Stimulated activated naive CD4-positive, alpha-beta T cell treated with Interleukin-2 at 50 U/mL for 16 hours (primary cell): Measurements from ENCODE around the gene MT1G.
"Not testable (repeated sequence)": the region's sequence is repeated elsewhere in the genome, so short reads cannot be mapped to it uniquely, and the experiment has no call there.

Experiments used
- DNase-seq: peaks from one replicate; lab custom pipeline; 2025; lab: John Stamatoyannopoulos, UW

Gene MT1G

GRCh38 chr16:56684926-56685590, 17.2 kb upstream of the MT1G start:
- no peak for DNase-seq

- DNase-seq: no peak
These were observed 16.5 kb upstream of the MT1G start for GRCh38 chr16:56684256-56684925.

GRCh38 chr16:56683424-56684172, 15.7 kb upstream of the MT1G start:
- DNase-seq: no peak

- no peak for DNase-seq
These were observed 15.0 kb upstream of the MT1G start for GRCh38 chr16:56682703-56683397.

GRCh38 chr16:56681939-56682702, 14.3 kb upstream of the MT1G start, which contains the start of gene MT1X:
Gene MT1X (plus strand): TSS chr16:56682470. CDS start chr16:56682541, 71 bp downstream.
- DNase-seq: peak; percentile 83

- no peak for DNase-seq
These were observed 12.0 kb upstream of the MT1G start for GRCh38 chr16:56679818-56680217.

- no peak for DNase-seq
These were observed 11.3 kb upstream of the MT1G start for GRCh38 chr16:56679078-56679730.

GRCh38 chr16:56677474-56677873, 9.6 kb upstream of the MT1G start:
- DNase-seq: no peak

- peak; percentile 52 for DNase-seq
These were observed 7.9 kb upstream of the MT1G start for GRCh38 chr16:56675685-56676210.

GRCh38 chr16:56674570-56674969, 6.7 kb upstream of the MT1G start:
- not testable (repeated sequence) for DNase-seq

- no peak for DNase-seq
These were observed 6.1 kb upstream of the MT1G start for GRCh38 chr16:56673921-56674320.

GRCh38 chr16:56672761-56673536, 5.1 kb upstream of the MT1G start:
- no peak for DNase-seq

GRCh38 chr16:56672171-56672570, 4.3 kb upstream of the MT1G start:
- not testable (repeated sequence) for DNase-seq

- DNase-seq: not testable (repeated sequence)
These were observed 3.8 kb upstream of the MT1G start for GRCh38 chr16:56671691-56672090.

- no peak for DNase-seq
These were observed 2.7 kb upstream of the MT1G start for GRCh38 chr16:56670620-56670934.

- no peak for DNase-seq
These were observed 2.2 kb upstream of the MT1G start for GRCh38 chr16:56669840-56670619.

GRCh38 chr16:56669005-56669839, 1.4 kb upstream of the MT1G start, which contains the start of gene MT1H:
Gene MT1H (plus strand): TSS chr16:56669814. CDS start chr16:56669885, 71 bp downstream.
- DNase-seq: no peak
